ENCODE data around the gene ADCY5.
A peak's percentile ranks its signal among the peaks of the same experiment; 100 is the strongest.

The ADCY5 gene

GRCh38 chr3:123296261-123296660 is 152.6 kb downstream of the ADCY5 start:
- DNase-seq, result no peak

DNA sequence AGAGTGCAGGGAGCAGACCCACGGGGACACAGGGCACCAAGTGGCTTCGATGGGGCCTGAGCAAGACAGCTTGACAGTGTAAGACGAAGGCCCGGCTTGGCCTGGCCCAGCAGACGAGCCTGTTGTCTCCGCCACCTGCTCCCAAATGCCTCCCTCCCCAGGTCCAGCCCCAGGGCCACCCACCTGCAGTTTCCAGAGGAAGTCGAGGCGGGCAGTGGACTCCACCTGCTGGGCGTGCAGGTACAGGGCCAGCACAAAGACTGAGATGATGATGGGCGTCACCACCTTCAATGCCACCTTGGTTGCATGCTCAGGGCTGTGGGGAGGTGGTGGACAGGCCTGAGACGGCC is 153.0 kb downstream of the ADCY5 start:
- DNase-seq, result no peak

DNA sequence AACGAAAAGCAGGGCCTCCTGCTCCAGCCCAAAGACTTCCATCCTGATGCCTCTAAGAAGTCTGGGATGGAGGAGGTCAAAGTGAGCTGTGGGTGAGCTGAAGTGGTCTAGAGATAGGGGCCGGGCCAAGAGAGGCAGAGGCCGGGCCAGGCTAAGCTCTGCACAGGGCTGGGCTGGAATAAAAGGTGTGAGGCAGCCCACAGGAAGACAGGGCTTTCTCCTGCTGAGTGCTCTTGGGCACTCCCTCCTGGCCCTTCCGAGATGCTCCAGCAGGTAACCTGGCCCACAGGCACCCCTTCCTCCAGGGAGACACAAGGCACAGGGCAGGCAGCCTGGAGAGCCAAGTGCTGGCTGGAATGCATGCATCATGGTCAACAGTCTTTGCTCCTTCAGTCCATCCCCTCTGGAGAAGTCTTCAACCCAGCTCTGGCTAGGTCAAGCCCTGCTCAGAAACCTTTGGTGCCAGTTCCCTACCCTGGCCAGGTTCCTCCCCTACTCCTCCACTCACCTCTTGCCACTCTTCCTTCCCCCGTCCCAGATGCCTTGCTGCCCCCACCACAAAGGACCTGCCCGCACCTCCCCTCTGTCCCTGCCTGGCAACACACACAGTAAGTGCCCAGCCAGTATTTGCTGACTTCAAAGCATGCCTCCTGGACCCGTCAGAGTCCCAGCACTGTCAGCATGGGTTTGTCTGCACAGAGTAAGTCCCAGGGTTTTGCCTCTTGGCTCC is 153.6 kb downstream of the ADCY5 start:
- DNase-seq, result no peak

DNA sequence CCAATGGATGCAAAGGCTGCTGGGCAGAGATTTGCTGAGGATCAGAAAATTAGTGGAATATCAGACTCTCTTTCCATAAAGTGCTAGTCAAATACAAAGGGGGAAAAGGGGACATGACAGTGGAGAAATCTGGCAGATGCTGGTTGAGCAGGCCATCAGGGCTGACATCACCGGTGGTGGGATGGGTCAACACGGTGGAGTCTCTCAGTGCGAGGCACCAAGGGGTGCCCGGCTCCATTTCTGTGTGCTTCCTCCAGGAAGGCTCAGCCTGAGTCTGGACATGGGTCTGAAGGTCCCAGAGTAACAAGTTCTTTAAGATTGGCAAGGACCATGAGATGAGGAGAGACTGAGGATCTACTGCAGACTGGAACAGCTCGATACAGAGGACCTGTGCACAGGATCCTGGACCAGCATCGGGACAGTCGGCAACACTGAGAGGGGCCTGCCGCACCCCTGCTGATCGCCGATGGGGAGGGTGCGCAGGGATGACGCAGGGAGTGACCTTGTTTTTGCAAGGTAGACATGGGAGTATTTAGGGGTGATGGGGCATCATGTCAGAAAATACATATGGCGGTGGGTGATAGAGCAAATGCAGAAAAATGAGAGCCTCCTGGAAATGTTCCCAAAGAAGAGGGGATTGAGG is 154.5 kb downstream of the ADCY5 start:
- DNase-seq, result no peak

- DNase-seq, result no peak
Observed at GRCh38 chr3:123292321-123293310, 156.3 kb downstream of the ADCY5 start.

DNA sequence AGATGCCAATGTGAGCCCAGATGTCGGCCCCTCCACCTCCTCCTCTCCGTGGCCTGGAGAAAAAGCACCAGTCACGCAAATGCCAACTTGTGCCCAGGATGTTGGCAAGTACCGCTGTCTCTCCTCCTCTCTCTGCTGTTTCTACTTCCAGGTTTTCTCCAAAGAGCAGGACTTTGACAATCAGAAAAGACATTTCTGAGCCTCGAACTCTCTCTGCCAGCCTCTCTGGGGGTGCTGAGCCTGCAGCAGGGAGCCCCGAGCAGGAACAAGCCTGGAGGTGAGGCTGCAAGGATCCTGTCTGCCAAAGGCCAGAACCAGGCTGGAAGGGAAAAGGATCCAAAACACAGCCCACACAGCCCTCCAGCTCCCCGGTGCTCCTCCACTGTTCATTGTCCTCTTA is 157.5 kb downstream of the ADCY5 start:
- no peak for DNase-seq

GRCh38 chr3:123290962-123291361 is 157.9 kb downstream of the ADCY5 start:
- no peak for DNase-seq

GRCh38 chr3:123290107-123290930 is 158.6 kb downstream of the ADCY5 start:
- no peak for DNase-seq

- DNase-seq, result no peak
Observed at GRCh38 chr3:123289391-123290106, 159.3 kb downstream of the ADCY5 start.

GRCh38 chr3:123287962-123288302 is 161.0 kb downstream of the ADCY5 start:
- DNase-seq, result no peak

- no peak for DNase-seq
Observed at GRCh38 chr3:123287051-123287961, 161.6 kb downstream of the ADCY5 start.

GRCh38 chr3:123286308-123287023 is 162.4 kb downstream of the ADCY5 start:
- peak; percentile 24 for DNase-seq

GRCh38 chr3:123285931-123286307 is 163.0 kb downstream of the ADCY5 start:
- no peak for DNase-seq

GRCh38 chr3:123285479-123285878 is 163.4 kb downstream of the ADCY5 start:
- DNase-seq, result no peak

DNA sequence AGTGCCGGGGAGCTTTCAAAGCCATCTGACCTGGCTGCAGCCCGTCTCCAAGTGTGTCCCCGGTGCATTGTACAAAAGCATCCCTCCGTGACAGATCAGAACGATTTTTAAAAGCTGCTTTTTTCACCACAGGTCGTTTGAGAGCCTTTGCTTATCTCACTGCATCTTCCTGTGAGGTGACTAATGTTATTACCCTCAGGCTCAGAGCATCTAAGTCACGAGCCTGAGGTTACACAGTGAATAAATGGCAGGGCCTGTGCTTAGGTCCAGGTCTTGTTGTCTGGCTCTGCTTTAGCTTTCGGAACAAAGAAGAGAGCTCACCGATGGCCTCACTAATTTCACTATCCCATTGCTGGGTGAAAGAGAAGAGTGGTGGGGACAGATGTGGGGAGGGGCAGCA is 163.8 kb downstream of the ADCY5 start:
- no peak for DNase-seq

- DNase-seq, result no peak
Observed at GRCh38 chr3:123284399-123285010, 164.4 kb downstream of the ADCY5 start.

DNA sequence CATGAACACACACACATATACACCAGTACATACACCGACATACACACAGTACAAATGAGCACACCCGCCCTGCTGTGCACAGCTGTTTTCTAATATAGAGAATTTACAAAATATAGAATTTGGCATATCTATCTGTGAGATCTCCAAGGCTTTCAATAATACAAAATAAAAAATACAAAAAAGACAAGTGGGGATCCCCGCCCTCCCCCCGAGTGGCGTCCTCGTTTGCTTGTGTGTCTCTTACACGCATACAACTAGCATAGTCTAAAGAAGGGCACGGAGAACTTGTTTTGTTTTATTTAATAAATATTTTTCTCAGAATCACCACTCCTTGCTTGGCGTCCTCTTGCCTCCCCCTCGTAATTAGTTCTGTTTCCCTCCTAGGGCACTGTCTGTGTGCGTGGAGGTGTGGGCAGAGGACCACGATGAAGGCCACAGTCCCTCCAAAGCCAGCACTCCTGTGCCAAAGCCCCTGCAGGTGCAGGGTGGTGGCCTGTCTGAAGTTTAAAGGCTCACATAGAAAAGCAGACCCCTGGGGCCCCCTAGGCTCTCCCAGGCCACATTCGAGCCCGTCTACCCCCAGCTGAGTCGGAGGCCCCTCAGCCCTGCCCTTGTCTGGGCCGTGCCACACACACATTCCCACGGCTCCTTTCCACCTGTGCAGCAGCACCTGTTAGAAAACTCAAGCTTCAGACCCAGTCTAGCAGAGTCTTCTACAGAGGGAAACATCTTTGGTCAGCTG is 165.1 kb downstream of the ADCY5 start:
- no peak for DNase-seq

GRCh38 chr3:123283074-123283473 is 165.8 kb downstream of the ADCY5 start:
- DNase-seq, result no peak

- no peak for DNase-seq
Observed at GRCh38 chr3:123282461-123282860, 166.4 kb downstream of the ADCY5 start.
